ENCODE data around the gene ASCC3. TPM values are rescaled to one million over a fixed set of nuclear protein-coding genes. Genes with fewer than 3 reads are reported as not detected.

The ASCC3 gene
- total RNA-seq, 1 experiment from 2014 or later = 61.8 TPM

DNA sequence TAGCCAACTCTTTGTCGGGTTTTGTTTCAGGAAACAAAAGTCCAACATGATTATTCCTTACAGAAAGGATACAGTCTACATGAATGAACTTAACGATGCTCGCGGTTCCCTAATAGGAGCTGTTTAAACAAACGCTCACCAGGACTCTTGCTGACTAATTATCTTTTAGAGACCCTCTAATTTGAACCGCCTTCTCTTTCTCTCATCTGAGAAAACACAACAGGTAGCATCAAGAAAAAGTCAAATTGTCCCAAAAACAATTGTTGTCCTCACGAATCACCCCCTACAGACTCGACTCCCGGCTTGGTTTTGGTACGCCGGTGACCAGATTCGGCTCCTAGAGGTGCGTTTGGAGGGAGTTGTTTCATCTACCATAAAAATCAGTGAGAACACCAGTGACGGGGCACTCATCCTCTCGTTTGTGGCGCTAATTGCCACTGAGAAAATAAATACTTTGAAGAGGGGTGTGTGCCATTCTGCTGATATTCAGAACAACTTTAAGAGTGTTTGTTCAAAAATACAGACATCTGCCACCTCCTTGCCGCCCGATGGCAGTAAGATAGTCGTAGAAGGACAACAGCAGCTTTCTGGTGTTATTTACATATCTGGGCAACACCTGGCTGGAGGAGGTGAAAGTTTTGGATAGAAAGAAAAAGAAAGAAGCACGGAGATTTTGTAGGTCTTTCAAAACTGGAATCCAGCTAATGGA, 415.3 kb downstream of the ASCC3 start:
- Histone ChIP-seq H3K27me3 (replicated peaks) (no peaks in the 10 kb centered on the region), H3K27ac (peak overlapping the region; percentile 64), H3K9me3 (replicated peaks) (no peaks in the 10 kb centered on the region), H3K4me1 (replicated peaks) (peaks cover 22% of the 10 kb centered on the region), H3K36me3 (no peaks in the 10 kb centered on the region), H3K4me3 (peak overlapping the region; percentile 53)
- no peak for DNase-seq (ENCODE audit: low read depth in 1 of 2, low spot score in 2 of 2)

DNA sequence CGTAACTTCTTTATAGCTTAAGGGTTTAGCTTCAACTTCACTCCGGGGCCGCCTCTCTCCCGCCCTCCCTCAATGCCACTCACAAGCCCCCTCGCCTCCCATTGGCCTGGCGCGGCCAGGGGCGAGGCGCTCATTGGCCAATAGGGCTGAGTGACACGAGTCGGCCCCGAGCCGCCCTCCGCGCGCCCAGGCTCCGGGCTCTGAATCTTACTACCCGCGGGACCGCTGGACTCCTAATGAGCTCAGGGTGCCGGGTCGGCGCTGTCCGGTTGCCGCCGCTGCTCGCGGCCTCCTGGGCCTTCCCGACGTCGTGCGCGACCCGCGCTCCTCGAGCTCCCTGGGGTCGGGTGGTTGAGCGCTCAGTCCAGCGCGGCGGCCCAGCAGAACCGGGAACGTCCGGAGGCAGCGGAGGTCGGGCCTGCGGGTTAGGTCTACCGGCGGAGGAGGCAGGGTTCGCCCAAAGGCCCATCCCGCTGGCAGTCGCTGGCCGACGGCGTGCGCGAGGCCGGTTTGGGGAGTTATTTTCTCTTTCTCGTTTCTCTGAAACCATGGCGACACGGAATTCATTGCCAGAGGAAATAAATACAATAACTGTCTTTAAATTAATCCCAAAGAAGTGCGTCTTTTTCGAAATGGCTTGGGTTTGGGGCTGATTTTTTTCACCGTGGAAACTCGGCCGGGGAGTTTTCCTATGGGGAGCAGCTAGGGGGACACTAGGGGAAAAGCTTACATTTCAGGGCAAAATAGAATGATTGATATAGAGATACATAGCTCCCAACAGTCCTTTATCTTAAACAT, 416.0 kb downstream of the ASCC3 start, which contains the start of gene SIM1:
Gene SIM1, minus strand, starts transcription at position 19 of the 798 bp plus-strand sequence. CDS start 1,453 bp downstream, outside the sequence.
- no peaks in the 10 kb centered on the region; the same call in 1 of the 2 replicates for H3K36me3 ChIP-seq
- peaks cover 19% of the 10 kb centered on the region for H3K4me1 ChIP-seq (replicated peaks)
- H3K4me3 ChIP-seq = peak within 1 kb of the TSS; percentile 53
- H3K27ac ChIP-seq = peak within 1 kb of the TSS; percentile 64
- DNase-seq (ENCODE audit: low read depth in 1 of 2, low spot score in 2 of 2) = peak; percentile 93 to 94
- H3K27me3 ChIP-seq (replicated peaks) = no peaks in the 10 kb centered on the region
- no peaks in the 10 kb centered on the region for H3K9me3 ChIP-seq (replicated peaks)

DNA sequence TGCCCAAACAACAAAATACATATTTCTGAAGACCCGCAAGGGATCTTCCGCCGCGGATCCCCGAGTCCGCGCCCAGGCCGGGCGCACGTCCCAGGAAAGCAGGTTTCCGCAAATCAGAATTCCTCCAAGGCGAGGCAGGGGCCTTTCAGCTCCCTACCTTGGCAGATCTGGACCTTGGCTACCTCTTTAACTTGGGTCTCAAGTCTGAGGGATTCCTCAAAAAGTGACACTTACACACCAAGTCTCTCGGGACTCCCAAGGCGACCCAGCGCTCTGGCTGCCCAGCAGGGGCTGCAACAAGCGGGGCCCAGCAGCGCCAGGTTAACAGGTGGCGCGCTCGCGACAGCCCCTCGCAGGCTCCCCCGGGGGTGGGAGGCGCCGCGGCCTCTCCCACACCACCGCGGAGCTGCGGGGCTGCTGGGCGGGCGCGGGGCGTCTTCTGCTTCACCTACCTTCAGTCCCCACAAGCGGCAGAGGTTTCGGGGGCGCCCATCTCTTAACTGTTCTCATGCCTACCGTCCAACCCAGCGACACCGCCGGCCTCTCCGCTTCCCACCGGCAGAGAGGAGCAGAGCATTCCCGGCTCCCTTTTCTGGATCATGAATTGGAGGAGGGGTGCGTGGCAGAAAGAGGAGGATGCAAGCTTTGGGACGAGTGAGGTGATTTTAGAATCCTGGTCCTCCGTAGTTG, 416.8 kb downstream of the ASCC3 start:
- Histone ChIP-seq H3K36me3 (no peaks in the 10 kb centered on the region; the same call in 1 of the 2 replicates), H3K9me3 (replicated peaks) (no peaks in the 10 kb centered on the region), H3K27me3 (replicated peaks) (no peaks in the 10 kb centered on the region), H3K4me3 (peak overlapping the region; percentile 53), H3K27ac (no peak overlapping the region), H3K4me1 (replicated peaks) (peaks cover 19% of the 10 kb centered on the region)
- no peak for DNase-seq (ENCODE audit: low read depth in 1 of 2, low spot score in 2 of 2)

DNA sequence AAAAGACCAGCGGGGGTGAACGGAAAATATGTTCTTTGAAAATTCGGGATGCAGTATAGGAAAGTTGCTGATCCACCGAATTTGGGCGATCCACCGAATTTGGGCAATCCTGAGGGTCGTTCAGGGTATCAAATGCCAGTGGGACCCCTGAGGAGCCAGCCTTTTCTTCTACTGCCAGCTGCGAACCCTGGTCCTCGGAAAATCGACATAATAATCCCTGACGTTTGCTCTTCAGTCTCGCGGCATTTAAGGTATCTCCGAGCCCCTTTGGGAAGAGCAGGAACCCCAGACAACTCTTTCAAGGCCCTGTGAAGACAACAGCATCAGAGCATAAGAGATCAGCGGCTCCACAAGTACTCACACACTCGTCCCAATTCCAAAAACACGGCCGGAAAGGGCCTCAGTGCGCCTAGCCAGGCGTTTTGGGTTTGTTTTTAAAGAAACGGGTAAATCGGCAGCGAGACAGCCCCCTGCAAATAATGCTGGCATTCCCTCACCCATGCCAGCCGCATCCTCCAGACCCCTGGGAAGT, 417.4 kb downstream of the ASCC3 start:
- Histone ChIP-seq H3K4me1 (replicated peaks) (peaks cover 19% of the 10 kb centered on the region), H3K4me3 (no peak overlapping the region; the same call in 1 of the 2 replicates), H3K9me3 (replicated peaks) (no peaks in the 10 kb centered on the region), H3K36me3 (no peaks in the 10 kb centered on the region; the same call in 1 of the 2 replicates), H3K27ac (no peak overlapping the region), H3K27me3 (replicated peaks) (no peaks in the 10 kb centered on the region)
- DNase-seq (ENCODE audit: low read depth in 1 of 2, low spot score in 2 of 2) = no peak

DNA sequence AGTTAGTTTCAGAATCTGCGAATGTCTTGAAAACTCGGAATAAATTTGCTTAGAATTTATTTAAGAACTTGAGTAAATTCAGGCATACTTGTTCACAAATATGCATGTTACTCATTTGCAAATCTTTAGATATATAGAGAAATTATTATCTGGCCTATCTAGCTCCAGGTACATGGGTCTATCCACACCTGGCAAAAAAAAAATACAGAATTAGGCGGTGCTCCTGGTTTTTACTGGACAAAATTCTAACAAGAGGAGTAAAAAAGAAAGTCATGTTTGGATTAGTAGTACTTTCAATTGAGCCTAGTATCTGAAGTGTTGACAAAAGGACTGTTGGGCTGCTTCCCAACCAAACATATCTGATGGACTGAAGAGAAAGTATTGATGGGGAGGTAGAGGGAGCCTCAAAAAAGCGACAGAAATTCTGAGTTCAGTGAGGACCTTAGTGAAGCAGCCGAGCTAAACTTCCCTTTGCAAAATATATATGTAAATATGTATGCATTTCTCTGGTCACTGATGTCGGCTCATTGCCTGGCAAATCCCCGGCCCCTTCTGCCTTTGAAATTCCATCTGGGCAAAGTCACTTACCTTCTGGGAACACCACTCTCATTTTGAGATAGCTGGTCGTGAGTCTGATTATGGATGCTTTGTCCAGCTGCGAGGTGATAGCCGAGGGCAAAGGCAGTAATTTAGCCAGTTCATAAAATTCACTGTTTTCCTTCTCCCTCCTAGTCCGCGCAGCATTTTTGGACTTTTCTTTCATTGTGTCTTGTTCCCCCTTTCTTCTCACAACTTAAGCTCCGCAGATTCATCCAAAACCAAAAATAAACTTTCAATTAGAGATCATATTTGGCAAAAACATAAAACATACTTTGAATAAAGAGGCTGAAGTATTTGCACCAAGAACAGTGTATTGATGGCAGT, 418.2 kb downstream of the ASCC3 start:
- no peak for DNase-seq (ENCODE audit: low read depth in 1 of 2, low spot score in 2 of 2)
- Histone ChIP-seq H3K27me3 (replicated peaks) (no peaks in the 10 kb centered on the region), H3K4me1 (replicated peaks) (peaks cover 19% of the 10 kb centered on the region), H3K4me3 (no peak overlapping the region), H3K9me3 (replicated peaks) (no peaks in the 10 kb centered on the region), H3K27ac (peak overlapping the region; percentile 66; the same call in 1 of the 2 replicates), H3K36me3 (no peaks in the 10 kb centered on the region; the same call in 1 of the 2 replicates)

DNA sequence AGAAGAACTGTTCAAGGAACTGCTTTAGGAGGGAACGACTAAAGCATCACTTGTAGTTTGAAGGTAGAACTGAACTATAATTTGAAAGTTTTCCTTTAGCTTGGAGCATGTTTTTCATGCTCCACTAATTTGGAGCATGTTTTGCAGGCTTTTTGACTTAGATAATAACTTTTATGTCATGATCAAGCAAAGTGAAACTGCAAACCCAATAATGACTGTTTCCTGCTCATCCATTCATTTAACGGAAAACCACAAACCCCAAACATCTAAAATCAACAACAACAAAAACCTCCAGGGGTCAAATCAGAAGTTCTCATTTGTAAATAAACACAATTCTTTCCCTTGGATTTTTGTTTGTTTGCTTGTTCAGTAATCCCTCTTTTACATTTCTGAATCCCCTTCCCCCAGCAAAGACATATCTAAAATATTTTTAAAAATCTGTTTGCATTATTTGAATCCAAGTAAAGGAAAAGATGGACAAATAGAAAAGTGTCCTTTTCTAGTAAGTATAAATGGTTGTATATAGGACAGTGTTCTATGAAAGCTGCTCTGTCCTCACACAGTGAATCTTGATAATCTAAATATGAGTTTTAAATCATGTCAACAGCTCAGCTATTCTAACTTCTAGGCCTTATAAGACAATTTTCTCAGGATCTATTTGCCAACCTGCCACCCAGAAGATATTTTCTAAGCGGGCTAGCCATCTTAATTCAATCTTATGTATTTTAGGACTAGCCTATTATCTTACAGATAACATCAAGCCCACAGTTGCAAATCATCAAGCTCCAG, 419.0 kb downstream of the ASCC3 start:
- Histone ChIP-seq H3K9me3 (replicated peaks) (no peaks in the 10 kb centered on the region), H3K27ac (peak overlapping the region; percentile 66), H3K4me3 (peak overlapping the region; percentile 49), H3K36me3 (no peaks in the 10 kb centered on the region; the same call in 1 of the 2 replicates), H3K4me1 (replicated peaks) (peaks cover 19% of the 10 kb centered on the region), H3K27me3 (replicated peaks) (no peaks in the 10 kb centered on the region)
- DNase-seq (ENCODE audit: low read depth in 1 of 2, low spot score in 2 of 2) = peak in 1 of 2 experiments; percentile 68

DNA sequence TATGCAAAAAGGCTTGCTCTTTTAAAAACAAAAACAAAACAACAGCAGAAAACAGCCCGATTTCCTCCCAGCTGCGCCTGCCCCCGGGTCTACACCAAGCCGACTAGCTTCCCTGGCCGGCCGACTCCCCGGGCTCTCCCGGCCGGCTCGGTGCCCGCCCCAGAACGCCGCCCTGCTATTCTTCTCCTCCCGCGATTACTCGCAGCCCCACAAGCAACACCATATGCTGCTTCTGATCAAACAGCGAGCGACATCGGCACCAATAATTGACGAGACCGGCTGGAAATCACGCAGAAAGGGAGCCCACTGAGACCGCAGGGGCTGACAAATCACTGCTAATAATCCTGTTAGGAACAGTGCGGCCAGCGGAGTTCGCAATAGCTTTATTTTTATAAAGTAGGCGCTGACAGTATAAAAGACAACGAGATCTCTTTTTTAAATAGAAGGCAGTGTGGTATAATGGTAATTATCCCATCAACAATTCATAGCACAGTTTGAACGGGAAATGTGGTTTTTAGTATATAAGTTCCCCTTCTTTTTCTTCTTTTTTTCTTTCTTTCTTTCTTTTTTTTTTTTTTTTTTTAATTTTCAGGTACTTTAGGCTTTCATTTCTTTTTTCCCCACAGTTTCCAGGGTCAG, 419.7 kb downstream of the ASCC3 start:
- Histone ChIP-seq H3K36me3 (no peaks in the 10 kb centered on the region; the same call in 1 of the 2 replicates), H3K27me3 (replicated peaks) (no peaks in the 10 kb centered on the region), H3K4me3 (peak overlapping the region; percentile 49), H3K27ac (peak overlapping the region; percentile 66), H3K4me1 (replicated peaks) (peaks cover 19% of the 10 kb centered on the region), H3K9me3 (replicated peaks) (no peaks in the 10 kb centered on the region)
- peak in 1 of 2 experiments; percentile 79 for DNase-seq (ENCODE audit: low read depth in 1 of 2, low spot score in 2 of 2)

DNA sequence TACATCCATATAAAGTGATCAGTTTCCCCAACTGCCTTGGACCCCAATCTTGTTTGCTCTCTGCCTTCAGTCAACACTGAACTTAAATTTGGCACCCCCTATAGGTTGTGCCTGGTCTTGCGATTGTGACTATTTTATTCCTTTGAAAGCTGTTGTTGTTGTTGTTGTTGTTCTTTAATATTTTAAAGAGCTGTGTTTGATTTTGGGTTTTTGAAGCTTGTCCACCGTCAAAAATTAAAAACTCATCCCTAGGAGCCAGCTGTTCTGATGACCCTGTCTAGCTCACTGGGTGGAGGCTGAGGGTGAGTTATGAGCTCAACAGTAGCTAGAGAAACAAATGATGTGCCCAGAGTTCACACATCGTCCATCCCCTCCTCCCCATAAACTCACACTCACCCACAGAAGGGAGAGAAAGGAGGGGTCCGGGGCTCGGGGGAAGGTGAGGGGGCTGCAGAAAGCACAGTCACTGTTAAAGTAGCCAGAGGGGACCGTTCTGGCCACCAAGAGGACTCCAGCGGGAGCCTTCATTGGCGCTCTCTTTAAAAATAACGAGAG, 420.4 kb downstream of the ASCC3 start:
- H3K36me3 ChIP-seq = no peaks in the 10 kb centered on the region; the same call in 1 of the 2 replicates
- H3K27me3 ChIP-seq (replicated peaks) = no peaks in the 10 kb centered on the region
- DNase-seq (ENCODE audit: low read depth in 1 of 2, low spot score in 2 of 2) = peak in 1 of 2 experiments; percentile 60
- peaks cover 18% of the 10 kb centered on the region for H3K4me1 ChIP-seq (replicated peaks)
- H3K4me3 ChIP-seq = peak overlapping the region; percentile 49
- no peaks in the 10 kb centered on the region; the same call in 1 of the 2 replicates for H3K9me3 ChIP-seq (replicated peaks)
- H3K27ac ChIP-seq = peak overlapping the region; percentile 66

DNA sequence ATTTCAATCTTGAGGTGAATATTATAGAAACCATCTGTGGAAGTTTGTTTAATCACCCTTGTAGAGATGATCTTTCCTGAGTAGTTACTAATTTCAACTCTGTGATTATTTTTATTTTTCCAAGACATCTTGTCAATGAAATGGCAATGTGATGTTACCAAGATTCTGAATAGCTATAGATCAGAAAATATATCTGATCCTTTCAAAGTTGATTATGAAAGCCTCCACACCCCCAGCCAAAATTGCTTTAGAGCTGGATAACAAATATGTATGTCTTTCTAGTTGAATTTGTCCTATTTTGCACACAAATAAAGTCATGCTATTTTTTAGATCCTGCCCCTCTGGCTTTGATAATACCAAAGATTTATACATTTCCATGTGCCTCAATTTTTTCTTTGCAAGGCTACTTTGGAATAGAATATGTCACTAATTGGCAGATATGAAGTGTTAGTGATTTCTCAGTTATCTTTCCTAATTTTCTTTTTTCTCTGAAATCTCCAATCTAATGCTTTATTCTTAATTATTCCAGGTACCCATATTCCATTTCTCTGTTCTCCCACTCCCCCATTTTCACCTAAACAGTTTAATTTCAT, 421.4 kb downstream of the ASCC3 start:
- no peaks in the 10 kb centered on the region for H3K27me3 ChIP-seq (replicated peaks)

DNA sequence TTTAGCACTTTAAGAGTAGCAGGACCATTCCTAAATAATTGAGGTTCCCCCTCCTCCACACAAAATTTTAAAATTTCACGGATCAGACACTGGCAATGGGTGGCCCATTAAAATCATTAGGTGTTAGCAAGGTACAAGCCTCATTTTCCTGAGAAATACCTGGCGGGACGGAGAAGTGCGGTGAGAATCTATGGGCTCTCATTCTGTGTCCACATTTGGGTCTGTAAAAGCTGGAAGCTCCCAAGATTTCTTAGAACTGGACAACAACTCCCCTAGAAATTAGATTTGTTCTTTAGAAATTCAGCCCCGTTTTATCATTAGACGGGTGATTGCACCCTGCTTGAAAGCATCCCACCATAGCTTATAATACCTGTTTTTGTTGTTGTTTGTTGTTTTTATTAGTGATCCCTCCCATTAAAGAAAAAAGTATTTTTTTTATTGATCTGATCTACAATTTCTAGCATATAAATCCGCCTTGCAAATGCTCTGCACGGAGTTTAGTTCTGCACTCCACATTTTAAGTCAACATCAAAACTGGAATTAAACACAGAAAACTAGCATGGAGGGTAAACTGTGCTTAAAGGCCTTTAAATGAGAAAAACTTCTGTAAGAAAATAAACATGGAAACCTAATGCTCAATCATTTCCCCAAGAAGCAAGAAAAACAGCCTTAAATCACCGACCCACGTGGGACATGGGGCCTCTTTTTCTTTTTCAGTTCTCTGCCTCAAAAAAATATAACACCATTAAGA, 422.1 kb downstream of the ASCC3 start:
- Histone ChIP-seq H3K27ac (no peak overlapping the region), H3K36me3 (no peaks in the 10 kb centered on the region; the same call in 1 of the 2 replicates), H3K4me1 (replicated peaks) (peaks cover 11% of the 10 kb centered on the region), H3K4me3 (no peak overlapping the region), H3K9me3 (replicated peaks) (no peaks in the 10 kb centered on the region; the same call in 1 of the 2 replicates), H3K27me3 (replicated peaks) (no peaks in the 10 kb centered on the region)
- DNase-seq (ENCODE audit: low read depth in 1 of 2, low spot score in 2 of 2) = no peak

More for the DNA sequence above, 421.4 kb downstream of the ASCC3 start:
- Histone ChIP-seq H3K9me3 (replicated peaks) (no peaks in the 10 kb centered on the region; the same call in 1 of the 2 replicates), H3K27ac (no peak overlapping the region), H3K4me1 (replicated peaks) (peaks cover 15% of the 10 kb centered on the region), H3K36me3 (no peaks in the 10 kb centered on the region; the same call in 1 of the 2 replicates), H3K4me3 (no peak overlapping the region)
- DNase-seq (ENCODE audit: low read depth in 1 of 2, low spot score in 2 of 2) = no peak
